Activated CD8-positive, alpha-beta memory T cell treated with anti-CD3 and anti-CD28 coated beads for 4 hours (primary cell): ENCODE measurements around the gene DNAAF5.

ENCODE experiments used
- DNase-seq, 2 donors: peaks; one replicate each; pipeline ENCODE4 v3.0.0-alpha.2; 2020; ENCODE audit warnings: low read depth in 2 of 2

DNAAF5 gene

DNA sequence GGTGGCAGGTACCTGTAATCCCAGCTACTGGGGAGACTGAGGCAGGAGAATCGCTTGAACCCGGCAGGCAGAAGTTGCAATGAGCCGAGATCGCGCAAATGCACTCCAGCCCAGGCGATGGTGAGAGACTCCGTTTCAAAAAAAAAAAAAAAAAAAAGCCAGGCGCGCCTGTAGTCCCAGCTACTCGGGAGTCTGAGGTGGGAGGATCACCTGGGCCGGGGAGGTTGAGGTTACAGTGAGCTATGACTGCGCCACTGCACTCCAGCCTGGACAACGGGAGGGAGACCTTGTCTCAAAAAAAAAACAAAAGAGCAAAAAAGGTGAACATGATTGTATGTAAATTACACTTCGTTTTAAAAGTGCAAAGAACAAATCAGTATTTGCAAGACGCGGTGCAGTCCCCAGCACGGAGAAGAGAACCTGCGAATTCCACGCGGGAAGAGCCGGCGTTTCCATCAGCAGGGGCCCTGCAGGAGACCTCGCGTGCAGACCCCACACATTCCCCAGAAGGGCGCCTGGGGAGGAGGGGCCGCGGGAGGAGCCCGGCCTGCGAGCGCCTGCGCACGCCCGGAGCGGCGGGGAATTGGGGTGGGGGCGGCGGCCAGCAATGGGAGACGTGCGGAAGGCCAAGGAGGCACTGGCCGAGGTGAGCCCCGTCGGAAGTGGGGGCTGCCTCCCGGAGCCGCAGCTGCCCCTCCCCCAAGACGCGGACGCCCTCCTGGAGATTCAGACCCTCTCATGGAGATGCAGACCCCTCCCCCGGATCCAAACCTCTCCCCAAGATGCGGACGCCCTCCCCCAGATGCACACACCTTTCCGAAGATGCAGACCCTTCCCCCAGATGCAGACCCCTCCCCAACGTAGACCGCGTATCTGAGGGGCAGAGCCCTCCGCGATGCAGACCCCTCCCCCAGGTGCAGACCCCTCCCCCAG is 89.1 kb downstream of the DNAAF5 start:
- no peak for DNase-seq

DNA sequence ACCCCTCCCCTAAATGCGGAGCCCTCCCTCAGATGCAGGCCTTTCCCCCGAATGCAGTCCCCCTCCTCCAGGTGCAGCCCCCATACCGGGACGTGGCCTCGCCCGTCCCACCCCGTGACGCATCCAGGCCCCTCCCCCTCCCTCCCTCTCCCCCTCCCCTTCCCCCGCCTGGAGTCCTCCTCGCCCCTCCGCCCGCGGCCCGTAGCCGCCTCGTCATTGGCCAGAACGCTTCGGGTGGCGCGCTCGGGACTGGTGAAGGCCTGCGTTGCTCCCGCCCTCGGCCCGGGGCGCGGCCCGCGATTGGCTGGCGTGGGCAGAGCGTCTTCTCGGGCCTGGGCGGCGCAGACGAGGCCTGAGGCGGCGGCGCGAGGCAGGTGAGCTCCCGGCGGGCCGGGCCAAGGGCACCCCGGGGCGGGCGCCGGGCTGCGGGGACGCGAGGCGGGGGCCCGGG is 89.8 kb downstream of the DNAAF5 start:
- peak; percentile 90 to 94 for DNase-seq

DNA sequence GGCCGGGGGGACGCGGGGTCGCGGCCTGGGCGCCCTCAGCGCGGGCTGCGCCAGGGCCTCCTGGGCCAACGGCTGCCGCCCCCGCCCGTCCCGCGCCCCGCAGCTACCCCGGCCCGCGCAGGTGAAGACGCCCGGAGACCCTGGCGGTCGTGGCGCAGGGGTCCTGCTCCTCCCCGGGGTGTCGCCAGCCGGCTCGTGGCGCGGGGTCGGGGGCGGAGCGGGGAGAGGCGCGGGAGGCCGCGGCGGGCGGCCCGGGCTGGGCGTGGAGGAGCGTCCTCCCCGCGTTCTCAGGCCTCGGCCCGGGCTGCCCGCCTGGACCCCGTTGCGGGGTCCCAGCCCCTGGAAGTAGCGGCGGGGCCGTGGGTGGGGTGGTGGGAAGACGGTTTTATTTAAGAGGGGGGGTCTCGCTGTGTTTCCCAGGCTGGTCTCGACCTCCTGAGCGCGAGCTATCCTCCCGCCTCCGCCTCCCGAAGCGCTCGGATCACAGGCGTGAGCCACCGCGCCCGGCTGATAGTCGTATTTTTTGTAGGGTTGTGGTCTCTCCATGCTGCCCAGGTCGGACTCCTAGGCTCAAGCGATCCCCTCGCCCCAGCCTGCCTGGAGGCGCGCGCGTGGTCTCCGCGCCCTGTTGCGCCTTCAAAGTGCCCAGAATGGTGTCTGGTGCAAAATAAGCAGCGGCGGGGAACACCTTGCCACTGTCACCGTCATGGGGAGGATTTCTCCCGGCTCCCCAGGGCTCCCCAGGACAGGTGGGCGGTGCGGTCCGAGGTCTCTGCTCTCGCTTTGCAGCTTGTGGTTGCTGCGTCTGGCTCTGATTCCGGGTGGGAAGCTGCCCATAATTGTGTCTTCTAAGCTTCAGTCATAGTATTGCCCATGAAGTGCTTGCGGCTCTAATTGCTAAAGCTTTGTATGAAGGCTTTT is 90.5 kb downstream of the DNAAF5 start:
- DNase-seq, result no peak

DNA sequence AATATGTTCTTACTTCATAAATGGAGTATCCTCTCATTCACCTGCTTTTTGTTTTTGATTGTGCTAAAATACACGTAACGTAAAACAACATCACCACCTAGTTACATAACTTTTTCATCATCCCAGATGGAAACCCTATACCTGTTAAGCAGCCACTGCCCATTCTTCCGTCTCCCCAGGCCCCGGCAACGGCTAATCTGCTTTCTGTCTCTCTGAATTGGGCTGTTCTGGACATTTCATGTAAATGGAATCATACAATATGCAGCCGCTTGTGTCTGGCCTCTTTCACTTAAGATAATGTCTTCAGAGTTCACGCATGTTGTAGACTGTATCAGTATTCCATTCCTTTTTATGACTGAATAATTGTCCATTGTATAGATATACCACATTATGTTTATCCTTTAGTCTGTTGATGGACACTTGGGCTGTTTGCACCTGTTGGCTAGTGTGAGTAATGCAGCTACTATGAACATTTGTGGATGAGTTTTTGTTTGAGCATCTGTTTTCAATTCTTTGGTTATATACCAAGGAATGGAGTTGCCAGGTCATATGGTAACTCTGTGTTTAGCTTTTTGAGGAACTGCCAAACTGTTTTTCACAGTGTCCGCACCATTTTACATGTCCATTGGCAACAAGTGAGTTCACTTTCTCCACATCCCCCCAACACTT is 91.7 kb downstream of the DNAAF5 start:
- DNase-seq, result no peak

DNA sequence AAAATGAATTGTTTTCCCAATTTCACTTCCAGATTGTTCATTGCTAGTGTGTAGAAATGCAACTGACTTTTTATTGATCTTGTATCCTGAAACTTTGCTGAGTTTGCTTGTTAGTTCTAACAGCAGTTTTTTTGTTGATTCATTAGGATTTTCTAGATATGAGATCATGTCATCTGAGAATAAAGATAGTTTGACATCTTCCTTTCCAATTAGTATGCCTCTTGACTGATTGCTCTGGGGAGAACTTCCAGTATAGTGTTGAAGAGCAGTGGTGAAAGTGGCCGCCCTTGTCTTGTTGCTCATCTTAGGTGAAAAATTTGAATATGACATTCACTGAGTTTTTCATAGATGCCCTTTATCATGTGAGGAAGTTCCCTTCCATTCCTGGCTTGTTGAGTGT is 93.8 kb downstream of the DNAAF5 start:
- no peak for DNase-seq

DNA sequence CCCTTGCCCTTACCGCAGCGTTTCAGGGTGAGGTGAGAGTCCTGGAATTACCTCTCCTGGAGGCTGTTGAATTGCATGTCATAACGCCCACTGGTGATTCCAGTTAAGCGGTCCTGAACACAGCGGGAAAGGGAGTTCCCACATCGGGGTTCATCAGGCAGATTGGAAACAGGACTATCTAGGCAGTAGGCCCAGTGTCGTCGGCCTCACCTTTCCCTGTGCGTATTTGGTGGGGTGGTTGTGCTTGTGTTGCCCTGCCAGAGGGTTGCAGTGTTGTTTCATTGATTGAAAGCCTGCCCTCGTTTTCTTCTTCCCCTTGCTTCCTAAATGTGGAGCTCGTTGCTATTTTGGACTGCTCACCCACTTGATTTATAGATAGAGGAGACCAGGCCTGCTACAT is 95.2 kb downstream of the DNAAF5 start:
- DNase-seq, result no peak

DNA sequence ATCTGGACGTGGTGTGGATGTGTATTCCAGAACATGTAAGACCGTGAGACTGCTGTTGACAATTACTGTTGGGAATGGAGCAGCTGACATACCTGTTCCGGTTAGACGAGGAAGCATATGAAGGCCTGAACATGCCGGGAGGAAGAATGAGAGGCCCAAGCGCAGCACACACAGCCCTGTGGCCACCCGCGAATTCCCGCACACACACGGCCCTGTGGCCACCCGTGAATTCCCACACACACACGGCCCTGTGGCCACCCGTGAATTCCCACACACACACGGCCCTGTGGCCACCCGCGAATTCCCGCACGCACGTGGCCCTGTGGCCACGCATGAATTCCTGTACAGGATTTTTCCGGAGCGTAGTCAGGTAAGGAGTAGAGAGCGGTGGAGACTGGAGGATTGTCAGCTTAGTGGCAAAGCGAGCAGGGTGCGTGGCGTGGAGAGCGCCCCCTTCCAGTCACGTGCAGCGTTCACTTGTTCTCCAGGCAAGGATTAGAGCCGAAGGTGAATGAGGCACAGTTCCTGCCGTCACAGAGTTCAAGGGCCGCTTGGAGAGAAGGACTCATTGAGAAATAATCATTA is 96.3 kb downstream of the DNAAF5 start:
- no peak for DNase-seq

DNA sequence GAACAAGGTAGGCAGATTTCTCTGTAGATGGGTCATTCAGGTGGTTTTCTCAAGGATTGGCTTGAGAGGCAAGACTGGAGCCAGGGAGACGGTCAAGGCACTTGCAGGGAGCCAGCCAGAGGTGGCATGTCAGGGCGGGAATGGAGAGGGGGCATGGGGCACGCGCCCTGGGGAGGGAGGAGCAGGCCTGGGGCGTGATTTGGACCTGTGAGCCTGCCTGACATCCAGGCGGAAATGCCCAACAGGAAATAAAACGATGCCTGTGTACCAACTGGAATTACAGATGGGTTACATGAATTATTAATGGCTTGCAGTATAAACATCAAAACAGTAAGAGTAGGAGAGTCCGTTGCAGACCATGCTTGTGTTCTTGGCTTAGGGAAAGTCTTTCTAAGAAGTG is 97.2 kb downstream of the DNAAF5 start:
- no peak for DNase-seq

DNA sequence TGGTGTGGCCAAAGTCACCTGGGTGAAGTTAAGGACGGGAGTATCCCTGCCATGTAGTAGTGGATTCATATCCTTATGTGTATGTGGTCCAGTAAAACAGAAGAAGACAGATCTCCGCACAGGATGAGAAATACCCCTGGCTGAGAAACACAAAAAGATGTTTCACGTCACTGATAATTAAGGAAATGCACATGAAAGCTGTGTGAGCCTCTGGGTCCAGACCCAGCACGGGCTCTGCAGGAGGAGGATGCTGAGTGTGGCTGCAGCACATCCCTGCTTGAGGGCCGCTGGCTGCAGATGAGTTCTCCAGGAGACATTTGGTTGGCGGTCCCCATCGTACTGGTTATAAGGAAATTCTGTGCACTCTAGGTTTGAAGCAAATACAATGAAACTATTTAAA is 97.6 kb downstream of the DNAAF5 start:
- DNase-seq, result no peak

DNA sequence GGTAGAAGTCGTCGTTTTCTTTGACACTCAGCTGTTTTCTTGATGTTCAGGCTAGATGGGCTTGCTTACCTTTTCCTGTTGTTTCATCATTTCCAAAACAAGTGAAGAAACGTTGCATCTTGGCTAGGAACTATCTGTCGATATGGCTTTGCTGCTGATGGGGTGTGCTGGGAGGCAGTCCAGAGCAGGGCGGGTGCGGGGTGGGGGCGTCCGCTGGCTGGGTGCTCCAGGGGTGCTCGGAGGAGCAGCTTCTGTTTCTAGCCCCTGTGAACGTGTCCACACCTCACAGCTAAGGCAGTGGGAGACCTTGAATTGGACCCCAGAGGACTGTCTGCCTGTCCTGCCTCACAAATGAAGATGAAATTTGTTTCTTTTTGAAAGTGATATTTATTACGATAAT is 98.2 kb downstream of the DNAAF5 start:
- DNase-seq, result no peak

DNA sequence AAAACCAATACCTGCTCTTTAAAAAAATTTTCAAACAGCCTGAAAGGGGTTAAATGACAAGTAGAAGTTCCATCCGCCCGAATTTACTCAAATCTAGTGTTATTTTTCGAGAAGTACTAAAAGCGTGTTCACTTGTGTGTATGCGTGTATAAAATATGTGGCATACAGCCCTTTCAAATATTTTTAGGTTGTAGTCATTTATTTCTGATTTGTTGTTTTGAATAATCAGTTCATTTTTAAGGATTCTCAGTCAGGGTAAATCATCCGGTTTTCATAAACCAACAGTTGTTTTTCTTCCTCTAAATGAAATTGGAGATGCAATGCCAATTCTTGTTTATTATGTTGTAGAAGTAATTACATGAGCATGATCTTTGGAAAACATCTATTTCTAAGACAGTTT is 98.9 kb downstream of the DNAAF5 start:
- no peak for DNase-seq

DNA sequence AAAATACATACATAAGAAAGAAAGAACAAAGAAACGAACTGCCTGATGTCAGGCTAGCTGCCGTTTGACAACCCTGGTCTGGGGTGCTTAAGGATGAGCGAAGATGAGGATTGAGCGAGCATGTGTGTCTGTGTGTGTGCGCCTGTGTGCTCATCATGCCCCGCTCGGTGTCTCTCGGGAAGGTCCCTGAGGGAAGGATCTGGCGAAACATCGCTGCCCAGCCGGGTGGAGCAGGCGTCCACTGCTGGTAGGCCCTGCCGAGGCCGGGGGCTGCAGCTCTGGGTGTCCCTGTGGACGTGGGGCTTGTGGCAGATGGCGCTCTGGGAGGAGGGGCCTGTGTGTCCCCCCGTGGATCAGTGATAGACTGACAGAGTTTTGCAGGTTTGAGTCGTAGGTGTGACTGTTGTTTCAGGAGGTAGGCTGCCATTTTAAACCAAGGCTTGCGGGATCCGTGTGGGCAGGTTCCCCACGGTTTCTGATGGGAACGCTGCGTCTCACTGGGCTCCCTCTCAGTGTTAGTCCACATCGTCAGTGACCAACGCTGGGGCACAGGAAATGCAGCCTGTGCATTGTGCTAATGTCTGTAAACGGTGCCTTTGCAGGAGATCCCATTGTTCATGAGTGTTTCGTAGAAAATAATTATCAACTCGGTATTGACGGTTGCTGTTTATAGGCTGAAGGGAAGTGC is 99.9 kb downstream of the DNAAF5 start:
- no peak for DNase-seq

DNA sequence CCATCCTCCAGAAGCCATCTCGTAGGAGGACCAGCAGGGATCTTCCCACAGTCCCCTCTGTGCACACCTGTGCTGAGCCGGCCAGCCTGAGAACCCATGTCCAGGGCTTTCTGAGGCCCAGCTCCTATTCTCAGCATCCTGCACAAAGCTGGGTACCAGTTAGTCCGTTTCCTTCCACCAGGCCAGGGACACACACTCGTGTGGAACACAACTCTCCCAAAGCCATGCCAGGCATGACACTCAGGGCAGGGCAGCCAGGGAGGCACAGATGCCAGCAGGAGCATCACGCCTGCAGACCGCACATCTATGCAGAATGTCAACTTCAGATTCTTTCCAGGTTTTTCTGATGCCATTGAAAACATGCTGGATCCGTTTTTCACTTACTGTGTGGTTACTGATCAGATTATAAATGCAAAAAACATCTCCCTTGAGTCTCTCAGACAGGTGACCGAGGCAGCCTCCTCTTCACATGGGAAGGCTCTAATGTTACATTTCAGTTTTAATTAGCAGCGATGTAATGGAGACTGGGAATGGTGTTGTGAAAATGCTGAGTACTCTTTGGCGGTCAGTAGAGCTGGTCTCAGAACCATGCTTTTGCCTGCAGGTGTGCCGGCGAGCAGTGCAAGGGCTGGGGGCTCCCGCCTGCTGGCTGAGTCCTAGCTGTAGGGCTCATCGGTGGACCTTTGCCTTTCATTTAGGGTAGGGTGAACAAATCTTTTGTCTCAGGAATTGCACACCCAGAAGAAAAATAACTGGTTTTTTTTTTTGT is 102.5 kb downstream of the DNAAF5 start:
- DNase-seq, result no peak

DNA sequence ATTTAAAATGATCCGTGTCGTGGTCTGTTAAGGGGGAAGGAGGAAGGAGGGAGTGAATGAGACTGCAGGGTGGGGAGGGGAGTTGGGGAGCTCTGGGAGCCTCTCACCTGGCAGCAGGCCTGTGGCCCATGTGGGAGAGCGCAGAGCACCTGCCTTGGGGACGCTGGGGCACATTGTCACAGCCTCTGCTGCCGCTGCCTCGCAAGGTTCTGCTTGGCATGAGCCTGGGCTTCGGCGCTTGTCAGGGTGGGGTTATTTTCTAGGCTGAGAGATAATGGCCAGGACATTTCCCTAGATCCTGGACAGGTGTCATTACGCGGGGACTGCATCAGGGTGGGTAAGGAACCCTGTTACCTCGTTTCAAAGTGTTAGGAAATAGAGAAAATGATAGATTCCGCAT is 103.6 kb downstream of the DNAAF5 start:
- no peak for DNase-seq

DNA sequence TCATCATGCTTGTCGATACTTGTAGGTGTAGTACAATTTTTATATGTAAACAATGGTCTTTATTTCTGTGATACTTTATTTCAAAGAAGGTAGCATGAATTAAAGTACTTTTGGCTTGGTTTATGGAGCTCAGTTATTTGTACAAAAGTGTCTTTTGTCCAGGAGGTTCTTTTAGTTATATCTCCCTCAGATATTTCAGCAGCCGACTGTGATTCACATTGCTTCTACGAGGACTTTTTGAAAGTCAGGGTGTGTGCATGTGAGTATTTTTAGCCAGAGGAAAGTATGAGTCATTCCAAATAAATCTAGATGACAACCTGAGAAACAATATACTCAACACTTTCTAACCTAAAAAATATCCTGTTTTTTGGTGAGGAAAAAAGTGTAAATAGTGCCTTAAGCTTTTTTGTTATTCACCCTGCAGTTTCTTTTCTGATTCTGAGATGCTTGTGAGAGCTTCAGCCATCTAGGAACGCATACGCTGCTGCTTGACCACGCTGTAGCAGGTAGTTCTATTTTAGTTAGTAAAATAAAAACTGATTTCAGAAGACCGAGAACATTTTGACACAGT is 105.2 kb downstream of the DNAAF5 start:
- no peak for DNase-seq

DNA sequence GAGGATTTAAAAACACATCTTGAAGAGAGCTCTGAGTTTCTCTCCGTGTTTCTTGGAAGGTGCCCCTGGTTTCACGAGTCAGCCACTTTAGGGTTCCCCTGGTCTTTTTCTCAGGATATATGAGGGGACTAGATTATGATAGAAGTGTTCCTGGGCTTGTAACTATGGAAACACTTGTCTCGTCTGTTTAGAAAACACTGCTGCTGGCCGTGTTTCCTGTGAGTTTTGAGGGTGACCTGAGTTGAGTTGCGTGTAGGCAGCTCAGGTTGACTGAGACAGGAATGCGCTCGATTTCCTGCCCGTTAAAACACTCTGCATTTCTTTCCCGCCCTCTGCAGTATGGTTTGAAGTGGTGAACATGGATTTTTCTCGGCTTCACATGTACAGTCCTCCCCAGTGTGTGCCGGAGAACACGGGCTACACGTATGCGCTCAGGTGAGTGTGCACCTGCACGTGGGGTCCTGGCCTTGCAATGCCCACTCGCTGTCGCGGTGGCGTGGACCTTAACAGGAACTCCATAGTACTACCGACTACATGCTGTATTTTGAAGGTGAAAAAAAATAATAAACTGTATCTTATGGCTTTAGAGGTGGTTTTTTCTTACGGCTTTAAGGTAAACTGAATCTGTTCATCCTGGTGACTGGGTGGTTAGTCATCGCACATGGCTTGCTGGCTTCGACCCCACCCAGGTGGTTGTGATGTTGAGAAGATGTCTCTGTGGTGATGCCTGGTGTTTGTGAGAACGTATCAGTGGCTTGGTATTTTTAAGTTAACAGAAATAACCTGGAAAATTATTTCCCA is 105.9 kb downstream of the DNAAF5 start, which contains the start of gene SUN1:
TSS of gene SUN1 (plus strand) at position 310 of the 801 bp plus-strand sequence. CDS start at position 359, 49 bp downstream.
- peak; percentile 43 to 70 for DNase-seq

DNA sequence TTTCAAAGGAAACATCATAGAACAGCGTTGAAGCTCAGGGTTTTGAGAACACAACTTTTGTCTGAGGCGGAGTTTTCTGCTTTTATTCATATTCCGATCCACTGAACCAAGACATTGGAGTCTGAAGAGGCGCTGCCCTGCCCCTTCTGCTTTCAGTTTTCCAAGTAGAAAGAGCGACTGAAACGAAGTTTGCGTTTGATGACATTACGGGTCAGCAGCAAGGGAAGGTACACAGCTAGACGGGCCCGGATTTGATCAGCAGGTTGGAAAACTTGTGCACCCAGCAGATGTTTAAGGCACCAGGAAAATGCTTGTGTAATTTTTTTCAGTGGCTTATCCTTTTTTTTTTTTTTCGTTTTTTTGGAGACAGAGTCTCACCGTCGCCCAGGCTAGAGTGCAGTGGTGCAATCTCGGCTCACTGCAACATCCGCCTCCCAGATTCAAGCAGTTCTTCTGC is 106.5 kb downstream of the DNAAF5 start:
- no peak for DNase-seq

DNA sequence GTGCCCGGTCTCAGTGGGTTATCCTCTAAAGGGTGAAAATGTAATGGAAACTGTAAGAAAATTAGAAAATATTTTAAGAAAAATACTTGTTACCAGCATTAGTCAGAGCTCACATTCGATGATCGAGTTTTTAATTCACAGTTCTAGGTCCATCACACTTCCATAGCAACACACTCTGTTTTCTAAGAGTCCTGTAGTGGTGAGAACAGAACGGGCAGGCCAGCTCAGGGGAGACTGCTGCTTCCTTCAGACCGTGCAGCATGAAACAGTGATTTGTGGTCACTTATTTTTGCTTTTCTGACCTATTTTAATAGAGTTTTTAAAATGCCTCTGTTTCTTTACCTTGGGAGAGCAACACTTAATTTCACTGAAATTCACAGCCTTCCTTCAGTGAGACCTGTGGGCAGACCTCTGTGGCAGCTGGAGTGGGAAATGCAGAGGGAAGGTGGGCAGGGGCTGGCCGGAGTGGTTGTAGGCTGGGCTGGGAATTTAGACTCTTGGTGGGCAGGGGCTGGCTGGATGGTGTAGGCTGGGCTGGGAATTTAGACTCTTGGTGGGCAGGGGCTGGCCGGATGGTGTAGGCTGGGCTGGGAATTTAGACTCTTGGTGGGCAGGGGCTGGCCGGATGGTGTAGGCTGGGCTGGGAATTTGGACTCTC is 107.2 kb downstream of the DNAAF5 start:
- DNase-seq, result no peak
